H9 (cell line): ENCODE data around the gene ADIPOR1. TPM values are rescaled to one million over a fixed set of nuclear protein-coding genes. Genes with fewer than 3 reads are reported as not detected.

Experiments
- DNase-seq: peaks from one replicate; pipeline ENCODE4 v3.0.0-alpha.2; 2017
- H2AFZ ChIP-seq: one replicate; pipeline ENCODE4 v1.6.1; 2013; ENCODE audit warnings: mild to moderate bottlenecking, low read length, control low read depth, moderate library complexity
- H2AK5ac ChIP-seq: 2 replicates; pipeline ENCODE4 v1.6.1; 2013; ENCODE audit warnings: low read length, control low read depth, mixed read lengths; ENCODE audit not compliant: insufficient read length
- H2BK120ac ChIP-seq: one replicate; pipeline ENCODE4 v1.6.1; 2013; ENCODE audit warnings: low read depth, mild to moderate bottlenecking, low read length, control low read depth, inconsistent platforms; ENCODE audit not compliant: poor library complexity, severe bottlenecking
- H2BK12ac ChIP-seq: 2 replicates; pipeline ENCODE4 v1.6.1; 2013; ENCODE audit warnings: low read length, control low read depth, mixed read lengths, low read depth; ENCODE audit not compliant: insufficient read length
- H2BK15ac ChIP-seq: 2 replicates; pipeline ENCODE4 v1.6.1; 2013; ENCODE audit warnings: low read depth, low read length, control low read depth
- H2BK20ac ChIP-seq: one replicate; pipeline ENCODE4 v1.6.1; 2013; ENCODE audit warnings: low read depth, mild to moderate bottlenecking, low read length, control low read depth, inconsistent platforms; ENCODE audit not compliant: poor library complexity, severe bottlenecking
- H2BK5ac ChIP-seq: 2 replicates; pipeline ENCODE4 v1.6.1; 2013; ENCODE audit warnings: low read length, control low read depth, mixed read lengths; ENCODE audit not compliant: insufficient read length
- H3K14ac ChIP-seq: 2 replicates; pipeline ENCODE4 v1.6.1; 2013; ENCODE audit warnings: low read length, control low read depth; ENCODE audit not compliant: insufficient read depth
- H3K18ac ChIP-seq: 2 replicates; pipeline ENCODE4 v1.6.1; 2013; ENCODE audit warnings: low read depth, mild to moderate bottlenecking, mixed read lengths, low read length, control low read depth; ENCODE audit not compliant: insufficient read length
- H3K23ac ChIP-seq: 2 replicates; pipeline ENCODE4 v1.6.1; 2013; ENCODE audit warnings: low read length, control low read depth, mixed read lengths, low read depth; ENCODE audit not compliant: insufficient read length
- H3K23me2 ChIP-seq: 2 replicates; pipeline ENCODE4 v1.6.1; 2013; ENCODE audit warnings: low read depth, mild to moderate bottlenecking, mixed read lengths, low read length, control low read depth; ENCODE audit not compliant: insufficient read length, poor library complexity, severe bottlenecking
- H3K27ac ChIP-seq: 2 replicates; pipeline ENCODE4 v1.5.1; 2013; ENCODE audit warnings: low read length, control low read depth, mixed read lengths, low read depth; ENCODE audit not compliant: insufficient read length
- H3K27me3 ChIP-seq: 2 replicates; pipeline ENCODE4 v1.6.1; 2013; ENCODE audit warnings: low read length, control low read depth, inconsistent platforms; ENCODE audit not compliant: insufficient read depth
- H3K4ac ChIP-seq: 2 replicates; pipeline ENCODE4 v1.6.1; 2013; ENCODE audit warnings: low read depth, mild to moderate bottlenecking, control low read depth, inconsistent platforms, low read length, moderate library complexity
- H3K4me1 ChIP-seq: 2 replicates; pipeline ENCODE4 v1.6.1; 2013; ENCODE audit warnings: low read length, control low read depth, inconsistent platforms; ENCODE audit not compliant: insufficient read depth
- H3K4me2 ChIP-seq: 2 replicates; pipeline ENCODE4 v1.6.1; 2013; ENCODE audit warnings: low read length, control low read depth, mixed read lengths; ENCODE audit not compliant: insufficient read length, insufficient read depth
- H3K56ac ChIP-seq: 2 replicates; pipeline ENCODE4 v1.6.1; 2013; ENCODE audit warnings: low read depth, mild to moderate bottlenecking, mixed read lengths, low read length, control low read depth; ENCODE audit not compliant: insufficient read length
- H3K79me1 ChIP-seq: 2 replicates; pipeline ENCODE4 v1.6.1; 2013; ENCODE audit warnings: low read depth, mild to moderate bottlenecking, moderate library complexity, low read length, control low read depth, inconsistent platforms; ENCODE audit not compliant: insufficient read depth, poor library complexity, severe bottlenecking
- H3K79me2 ChIP-seq: 2 replicates; pipeline ENCODE4 v1.6.1; 2013; ENCODE audit warnings: low read length, control low read depth, inconsistent platforms; ENCODE audit not compliant: insufficient read depth
- H3K9ac ChIP-seq: 2 replicates; pipeline ENCODE4 v1.6.1; 2013; ENCODE audit warnings: low read length, control low read depth, mixed read lengths; ENCODE audit not compliant: insufficient read length; ENCODE audit errors: extremely low read depth
- H3K9me3 ChIP-seq: one replicate; pipeline ENCODE4 v1.6.1; 2013; ENCODE audit warnings: low read depth, low read length, inconsistent platforms; ENCODE audit not compliant: control insufficient read depth
- H3T11ph ChIP-seq: one replicate; pipeline ENCODE4 v1.6.1; 2013; ENCODE audit warnings: mild to moderate bottlenecking, low read length, control low read depth, inconsistent platforms
- H4K20me1 ChIP-seq: one replicate; pipeline ENCODE4 v1.6.1; 2013; ENCODE audit not compliant: control insufficient read depth, insufficient read length, insufficient read depth
- H4K5ac ChIP-seq: 2 replicates; pipeline ENCODE4 v1.6.1; 2013; ENCODE audit warnings: low read depth, mild to moderate bottlenecking, mixed read lengths, low read length, control low read depth; ENCODE audit not compliant: insufficient read length
- H4K8ac ChIP-seq: replicated peaks from 2 replicates; pipeline ENCODE4 v1.6.1; 2013; ENCODE audit warnings: low read length, control low read depth, mixed read lengths, low read depth; ENCODE audit not compliant: insufficient read length
- H4K91ac ChIP-seq: 2 replicates; pipeline ENCODE4 v1.6.1; 2013; ENCODE audit warnings: low read depth, mild to moderate bottlenecking, moderate library complexity, mixed read lengths, low read length, control low read depth; ENCODE audit not compliant: insufficient read length
- H3K27ac Mint-ChIP-seq, 3 experiments: 2 replicates in 2 of 3; 3 replicates in 1 of 3; pipeline ENCODE4 v1.8.0; 2020 to 2021; ENCODE audit warnings: mixed read lengths in 3 of 3, mild to moderate bottlenecking in 1 of 3, moderate library complexity in 1 of 3
- H3K27me3 Mint-ChIP-seq: 2 replicates; pipeline ENCODE4 v1.8.0; 2021; ENCODE audit warnings: low read depth, mild to moderate bottlenecking, moderate library complexity, mixed read lengths
- H3K36me3 Mint-ChIP-seq, 3 experiments: 2 replicates in 2 of 3; 3 replicates in 1 of 3; pipeline ENCODE4 v1.8.0; 2020 to 2021; ENCODE audit warnings: low read depth in 3 of 3, mixed read lengths in 3 of 3; ENCODE audit not compliant: insufficient read depth in 1 of 3
- H3K4me1 Mint-ChIP-seq, 2 experiments: 2 replicates each; pipeline ENCODE4 v1.8.0; 2020; ENCODE audit warnings: mixed read lengths in 2 of 2
- H3K4me3 Mint-ChIP-seq, 2 experiments: 2 replicates in 1 of 2; 3 replicates in 1 of 2; pipeline ENCODE4 v1.8.0; 2020 to 2021; ENCODE audit warnings: mild to moderate bottlenecking in 2 of 2, mixed read lengths in 2 of 2, moderate library complexity in 1 of 2
- H3K9me3 Mint-ChIP-seq, 2 experiments: 2 replicates in 1 of 2; 3 replicates in 1 of 2; pipeline ENCODE4 v1.8.0; 2020; ENCODE audit warnings: mild to moderate bottlenecking in 2 of 2, mixed read lengths in 2 of 2, moderate library complexity in 1 of 2
- CTCF ChIP-seq: fragments of 200-600 bp; sonication (generic); conservative IDR thresholded peaks from 3 replicates; pipeline ENCODE4 v1.8.0; 2021; ENCODE audit warnings: antibody characterized with exemption, mild to moderate bottlenecking
- WGBS: extraction: QIAGEN DNeasy Blood & Tissue Kit; methylation state at CpG from one replicate; pipeline ENCODE4 v1.1.7; 2013; ENCODE audit warnings: missing lambda C conversion rate, low lambda C conversion rate, mixed read lengths; ENCODE audit not compliant: insufficient read length; ENCODE audit errors: extremely low coverage; 5-methylcytosine and 5-hydroxymethylcytosine counted together
- total RNA-seq: library from RNA; stranded (reverse); gene quantifications from 2 replicates; pipeline ENCODE4 v1.2.1, GENCODE V29; 2021

The ADIPOR1 gene
- total RNA-seq, 1 experiment from 2014 or later, result 65.0 TPM

- H4K20me1 ChIP-seq, result no peaks in the 10 kb centered on the region
Measured at GRCh38 chr1:202954057-202954745, 3.9 kb downstream of the ADIPOR1 start.

More at GRCh38 chr1:202954057-202954745, 3.9 kb downstream of the ADIPOR1 start:
- Histone ChIP-seq H2BK20ac (no peak overlapping the region), H4K8ac (no peak overlapping the region), H3K18ac (no peak overlapping the region), H2BK15ac (no peak overlapping the region), H3K14ac (no peak overlapping the region), H3K79me1 (peaks cover 10% of the 10 kb centered on the region), H2AK5ac (no peak overlapping the region), H2BK5ac (no peak overlapping the region), H2BK12ac (no peak overlapping the region), H3K79me2 (peaks cover 13% of the 10 kb centered on the region; the same call in 1 of the 2 replicates), H3K9me3 (no peaks in the 10 kb centered on the region), H3K27me3 (no peaks in the 10 kb centered on the region), H3K4ac (no peak overlapping the region), H2BK120ac (no peak overlapping the region), H3K27ac (no peak overlapping the region), H3T11ph (no peak overlapping the region), H3K23me2 (peaks cover 8% of the 10 kb centered on the region), H3K9ac (no peak overlapping the region), H2AFZ (no peak overlapping the region), H4K91ac (no peak overlapping the region), H3K4me2 (no peak overlapping the region), H3K56ac (no peak overlapping the region), H3K23ac (no peak overlapping the region), H3K4me1 (no peaks in the 10 kb centered on the region), H4K5ac (no peak overlapping the region)
- no peaks in the 10 kb centered on the region for H3K9me3 Mint-ChIP-seq
- WGBS, result no CpG with 5 or more reads among the region's 6 CpGs
- no peaks in the 10 kb centered on the region for H3K27me3 Mint-ChIP-seq
- no peak for TF ChIP-seq CTCF
- DNase-seq, result no peak
- no peak overlapping the region for H3K4me3 Mint-ChIP-seq
- H3K36me3 Mint-ChIP-seq, result peaks cover 8 to 17% (median 15%) of the 10 kb centered on the region in 3 experiments; a peak in 6 of 7 replicates
- H3K27ac Mint-ChIP-seq, result no peak overlapping the region
- peaks cover 17 to 18% of the 10 kb centered on the region in 2 experiments for H3K4me1 Mint-ChIP-seq
